PFSK-1 (cell line): ENCODE results near the gene CCDC63.

Experiments used
- POLR2AphosphoS5 ChIP-seq: IDR thresholded peaks from 2 replicates; pipeline ENCODE4 v1.6.1; 2012; ENCODE audit warnings: low read depth, mild to moderate bottlenecking, control low read depth, low read length, moderate library complexity
- TF ChIP-seq, protein P1 (sequence below), 2 experiments: IDR thresholded peaks; 2 replicates each; pipeline versions ENCODE4 v1.6.1 to v1.8.0; 2011 to 2012; ENCODE audit warnings: low read depth in 2 of 2, low read length in 2 of 2, control low read depth in 1 of 2, inconsistent platforms in 1 of 2, mild to moderate bottlenecking in 1 of 2, moderate library complexity in 1 of 2; ENCODE audit not compliant: insufficient read depth in 1 of 2

GRCh38 chr12:110922652-110923051 is 75.9 kb downstream of the CCDC63 start:
- TF ChIP-seq POLR2AphosphoS5, result no peak
- TF ChIP-seq, protein P1, sequence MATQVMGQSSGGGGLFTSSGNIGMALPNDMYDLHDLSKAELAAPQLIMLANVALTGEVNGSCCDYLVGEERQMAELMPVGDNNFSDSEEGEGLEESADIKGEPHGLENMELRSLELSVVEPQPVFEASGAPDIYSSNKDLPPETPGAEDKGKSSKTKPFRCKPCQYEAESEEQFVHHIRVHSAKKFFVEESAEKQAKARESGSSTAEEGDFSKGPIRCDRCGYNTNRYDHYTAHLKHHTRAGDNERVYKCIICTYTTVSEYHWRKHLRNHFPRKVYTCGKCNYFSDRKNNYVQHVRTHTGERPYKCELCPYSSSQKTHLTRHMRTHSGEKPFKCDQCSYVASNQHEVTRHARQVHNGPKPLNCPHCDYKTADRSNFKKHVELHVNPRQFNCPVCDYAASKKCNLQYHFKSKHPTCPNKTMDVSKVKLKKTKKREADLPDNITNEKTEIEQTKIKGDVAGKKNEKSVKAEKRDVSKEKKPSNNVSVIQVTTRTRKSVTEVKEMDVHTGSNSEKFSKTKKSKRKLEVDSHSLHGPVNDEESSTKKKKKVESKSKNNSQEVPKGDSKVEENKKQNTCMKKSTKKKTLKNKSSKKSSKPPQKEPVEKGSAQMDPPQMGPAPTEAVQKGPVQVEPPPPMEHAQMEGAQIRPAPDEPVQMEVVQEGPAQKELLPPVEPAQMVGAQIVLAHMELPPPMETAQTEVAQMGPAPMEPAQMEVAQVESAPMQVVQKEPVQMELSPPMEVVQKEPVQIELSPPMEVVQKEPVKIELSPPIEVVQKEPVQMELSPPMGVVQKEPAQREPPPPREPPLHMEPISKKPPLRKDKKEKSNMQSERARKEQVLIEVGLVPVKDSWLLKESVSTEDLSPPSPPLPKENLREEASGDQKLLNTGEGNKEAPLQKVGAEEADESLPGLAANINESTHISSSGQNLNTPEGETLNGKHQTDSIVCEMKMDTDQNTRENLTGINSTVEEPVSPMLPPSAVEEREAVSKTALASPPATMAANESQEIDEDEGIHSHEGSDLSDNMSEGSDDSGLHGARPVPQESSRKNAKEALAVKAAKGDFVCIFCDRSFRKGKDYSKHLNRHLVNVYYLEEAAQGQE (IDR thresholded peaks at IDR 0.05; ENCODE audit: insufficient read depth in 1 of 2, low read depth in 2 of 2, low read length in 2 of 2), result no peak
